Neural cell (in vitro differentiated cells): ENCODE results near the gene FAM163A. TPM values are rescaled to one million over a fixed set of nuclear protein-coding genes. Genes with fewer than 3 reads are reported as not detected.

Experiments used
- H2AFZ ChIP-seq: fragments of 200-600, 300-800 bp; sonication (generic), shearing (Covaris generic); 2 replicates; pipeline ENCODE4 v1.6.0; 2014; ENCODE audit warnings: low read depth, mild to moderate bottlenecking, antibody characterized with exemption, low read length, moderate library complexity
- H3F3A ChIP-seq: fragments of 200-600 bp; shearing (Covaris generic); 2 replicates; pipeline ENCODE4 v1.6.1; 2016; ENCODE audit warnings: mild to moderate bottlenecking, moderate library complexity, mixed read lengths, antibody characterized with exemption, low read length; ENCODE audit not compliant: insufficient read depth, poor library complexity, severe bottlenecking
- H3K27ac ChIP-seq: fragments of 200-600, 300-800 bp; sonication (generic), shearing (Covaris generic); 2 replicates; pipeline ENCODE4 v1.5.1; 2014; ENCODE audit warnings: mild to moderate bottlenecking, low read length, moderate library complexity
- H3K27me3 ChIP-seq: fragments of 300-800, 200-600 bp; sonication (generic), shearing (Covaris generic); 2 replicates; pipeline ENCODE4 v1.6.0; 2014; ENCODE audit warnings: mild to moderate bottlenecking, low read depth, low read length, moderate library complexity; ENCODE audit not compliant: insufficient read depth
- H3K36me3 ChIP-seq: fragments of 300-800, 200-600 bp; sonication (generic), shearing (Covaris generic); 2 replicates; pipeline ENCODE4 v1.5.1; 2014; ENCODE audit warnings: mild to moderate bottlenecking, antibody characterized with exemption, low read length, moderate library complexity; ENCODE audit not compliant: insufficient read depth
- H3K4me2 ChIP-seq: fragments of 300-800, 200-600 bp; sonication (generic), shearing (Covaris generic); 2 replicates; pipeline ENCODE4 v1.6.0; 2014; ENCODE audit warnings: mild to moderate bottlenecking, low read length
- H3K4me3 ChIP-seq: fragments of 300-800, 200-600 bp; sonication (generic), shearing (Covaris generic); 2 replicates; pipeline ENCODE4 v1.5.1; 2014; ENCODE audit warnings: mild to moderate bottlenecking, low read length, moderate library complexity
- H3K79me2 ChIP-seq: fragments of 200-600 bp; shearing (Covaris generic); replicated peaks from 2 replicates; pipeline ENCODE4 v1.6.0; 2014; ENCODE audit warnings: mild to moderate bottlenecking, low read length, moderate library complexity; ENCODE audit not compliant: insufficient read depth
- H3K9ac ChIP-seq: fragments of 300-800, 200-600 bp; sonication (generic), shearing (Covaris generic); 2 replicates; pipeline ENCODE4 v1.6.1; 2016; ENCODE audit warnings: mild to moderate bottlenecking, low read length, mixed read lengths
- H3K9me2 ChIP-seq: fragments of 200-600 bp; shearing (Covaris generic); 2 replicates; pipeline ENCODE4 v1.6.1; 2016; ENCODE audit warnings: mild to moderate bottlenecking, low read length, mixed read lengths; ENCODE audit not compliant: insufficient read depth
- H3K9me3 ChIP-seq: fragments of 200-600, 300-800 bp; sonication (generic), shearing (Covaris generic); 2 replicates; pipeline ENCODE4 v1.6.1; 2016; ENCODE audit warnings: mild to moderate bottlenecking, mixed run types, low read length, moderate library complexity, mixed read lengths
- H4K20me1 ChIP-seq: fragments of 200-600 bp; shearing (Covaris generic); 2 replicates; pipeline ENCODE4 v1.6.1; 2016; ENCODE audit warnings: mild to moderate bottlenecking, mixed run types; ENCODE audit not compliant: insufficient read depth
- EP300 ChIP-seq: fragments of 450-650 bp; conservative IDR thresholded peaks from 2 replicates; pipeline ENCODE4 v1.6.1; 2014; ENCODE audit warnings: antibody characterized with exemption, mild to moderate bottlenecking, moderate library complexity; ENCODE audit not compliant: poor library complexity, severe bottlenecking
- EZH2 ChIP-seq: fragments of 200-600, 300-800 bp; shearing (Covaris generic), sonication (generic); IDR thresholded peaks from 2 replicates; pipeline ENCODE4 v1.6.1; 2014; ENCODE audit warnings: antibody characterized with exemption, low read length, borderline replicate concordance, mild to moderate bottlenecking; ENCODE audit not compliant: insufficient read depth, poor library complexity, severe bottlenecking
- MXI1 ChIP-seq: fragments of 450-650 bp; conservative IDR thresholded peaks from 2 replicates; pipeline ENCODE4 v1.6.1; 2014; ENCODE audit warnings: antibody characterized with exemption, mild to moderate bottlenecking; ENCODE audit not compliant: poor library complexity, severe bottlenecking
- POLR2AphosphoS5 ChIP-seq: IDR thresholded peaks from 2 replicates; pipeline ENCODE4 v1.6.1; 2012
- RAD21 ChIP-seq: fragments of 450-650 bp; conservative IDR thresholded peaks from 2 replicates; pipeline ENCODE4 v1.6.1; 2014; ENCODE audit warnings: antibody characterized with exemption, mild to moderate bottlenecking, moderate library complexity
- SMC3 ChIP-seq: fragments of 450-650 bp; conservative IDR thresholded peaks from 2 replicates; pipeline ENCODE4 v1.6.1; 2014; ENCODE audit warnings: antibody characterized with exemption, mild to moderate bottlenecking, moderate library complexity; ENCODE audit not compliant: poor library complexity
- TAF1 ChIP-seq: IDR thresholded peaks from 2 replicates; pipeline ENCODE4 v1.6.1; 2012; ENCODE audit warnings: low read depth
- polyA plus RNA-seq: library from polyadenylated mRNA; depleted of rRNA; stranded (reverse); fragments of >200 nt; gene quantifications from 2 replicates; pipeline ENCODE4 v1.2.3, GENCODE V29; 2014
- TF ChIP-seq, protein P1 (sequence below): IDR thresholded peaks from 2 replicates; pipeline ENCODE4 v1.6.1; 2012; ENCODE audit warnings: borderline replicate concordance
- TF ChIP-seq, protein P2 (sequence below): fragments of 450-650 bp; IDR thresholded peaks from 2 replicates; pipeline ENCODE4 v1.5.1; 2014; ENCODE audit warnings: antibody characterized with exemption, mild to moderate bottlenecking, moderate library complexity; ENCODE audit not compliant: poor library complexity, severe bottlenecking

The FAM163A gene
- polyA plus RNA-seq, 1 donor from 2014 or later: 0.21 TPM

DNA sequence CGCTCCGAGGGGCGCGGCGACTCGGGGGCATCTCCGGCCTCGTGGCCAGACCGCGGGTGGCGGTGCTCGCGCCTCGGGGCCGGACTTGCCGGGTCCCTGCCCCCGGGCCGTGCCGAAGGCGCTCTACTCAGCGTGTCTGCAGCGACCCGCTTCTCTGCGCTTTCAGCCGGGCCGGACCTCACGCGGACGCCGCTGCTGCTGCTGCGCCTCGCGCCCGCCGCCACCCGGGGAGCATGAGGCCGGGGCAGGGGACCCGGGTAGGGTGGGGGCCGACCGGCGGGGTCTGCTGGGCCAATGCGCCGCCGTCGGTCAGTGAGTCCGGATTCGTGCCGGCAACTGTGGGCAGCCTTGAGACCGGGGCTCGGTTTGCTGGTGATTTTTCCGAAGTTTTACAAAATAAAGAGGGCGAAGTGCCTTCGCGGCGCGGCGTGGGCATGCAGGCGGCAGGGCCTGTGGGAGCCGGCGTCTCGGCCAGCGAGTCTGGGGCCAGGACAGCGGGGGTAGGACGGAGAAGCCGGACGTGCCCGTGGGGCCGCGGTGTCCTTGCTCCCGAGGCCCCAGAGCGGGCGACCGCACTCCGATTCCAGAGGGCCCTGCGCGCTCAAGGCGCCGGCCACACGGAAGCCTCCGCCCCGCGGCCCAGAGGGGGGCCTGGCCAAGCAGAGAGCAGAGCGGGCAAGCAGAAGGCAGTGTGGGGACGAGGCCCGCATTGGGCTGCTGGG lies 749 bp downstream of the FAM163A start:
- Histone ChIP-seq H3K9me3 (peaks cover 8% of the 10 kb centered on the region), H3K4me3 (peak overlapping the region; percentile 73), H3K79me2 (no peaks in the 10 kb centered on the region), H3K27me3 (peaks cover 73% of the 10 kb centered on the region), H3K9me2 (no peaks in the 10 kb centered on the region), H2AFZ (no peak overlapping the region), H3K27ac (no peak overlapping the region), H3F3A (no peaks in the 10 kb centered on the region), H3K4me2 (peak overlapping the region; percentile 25), H3K36me3 (no peaks in the 10 kb centered on the region), H4K20me1 (no peaks in the 10 kb centered on the region), H3K9ac (peak overlapping the region; percentile 42)
- TF ChIP-seq, protein P1, sequence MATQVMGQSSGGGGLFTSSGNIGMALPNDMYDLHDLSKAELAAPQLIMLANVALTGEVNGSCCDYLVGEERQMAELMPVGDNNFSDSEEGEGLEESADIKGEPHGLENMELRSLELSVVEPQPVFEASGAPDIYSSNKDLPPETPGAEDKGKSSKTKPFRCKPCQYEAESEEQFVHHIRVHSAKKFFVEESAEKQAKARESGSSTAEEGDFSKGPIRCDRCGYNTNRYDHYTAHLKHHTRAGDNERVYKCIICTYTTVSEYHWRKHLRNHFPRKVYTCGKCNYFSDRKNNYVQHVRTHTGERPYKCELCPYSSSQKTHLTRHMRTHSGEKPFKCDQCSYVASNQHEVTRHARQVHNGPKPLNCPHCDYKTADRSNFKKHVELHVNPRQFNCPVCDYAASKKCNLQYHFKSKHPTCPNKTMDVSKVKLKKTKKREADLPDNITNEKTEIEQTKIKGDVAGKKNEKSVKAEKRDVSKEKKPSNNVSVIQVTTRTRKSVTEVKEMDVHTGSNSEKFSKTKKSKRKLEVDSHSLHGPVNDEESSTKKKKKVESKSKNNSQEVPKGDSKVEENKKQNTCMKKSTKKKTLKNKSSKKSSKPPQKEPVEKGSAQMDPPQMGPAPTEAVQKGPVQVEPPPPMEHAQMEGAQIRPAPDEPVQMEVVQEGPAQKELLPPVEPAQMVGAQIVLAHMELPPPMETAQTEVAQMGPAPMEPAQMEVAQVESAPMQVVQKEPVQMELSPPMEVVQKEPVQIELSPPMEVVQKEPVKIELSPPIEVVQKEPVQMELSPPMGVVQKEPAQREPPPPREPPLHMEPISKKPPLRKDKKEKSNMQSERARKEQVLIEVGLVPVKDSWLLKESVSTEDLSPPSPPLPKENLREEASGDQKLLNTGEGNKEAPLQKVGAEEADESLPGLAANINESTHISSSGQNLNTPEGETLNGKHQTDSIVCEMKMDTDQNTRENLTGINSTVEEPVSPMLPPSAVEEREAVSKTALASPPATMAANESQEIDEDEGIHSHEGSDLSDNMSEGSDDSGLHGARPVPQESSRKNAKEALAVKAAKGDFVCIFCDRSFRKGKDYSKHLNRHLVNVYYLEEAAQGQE: no peak
- peak; percentile 47 for TF ChIP-seq EZH2
- TF ChIP-seq POLR2AphosphoS5: no peak
- no peak for TF ChIP-seq TAF1
- no peak for TF ChIP-seq EP300

DNA sequence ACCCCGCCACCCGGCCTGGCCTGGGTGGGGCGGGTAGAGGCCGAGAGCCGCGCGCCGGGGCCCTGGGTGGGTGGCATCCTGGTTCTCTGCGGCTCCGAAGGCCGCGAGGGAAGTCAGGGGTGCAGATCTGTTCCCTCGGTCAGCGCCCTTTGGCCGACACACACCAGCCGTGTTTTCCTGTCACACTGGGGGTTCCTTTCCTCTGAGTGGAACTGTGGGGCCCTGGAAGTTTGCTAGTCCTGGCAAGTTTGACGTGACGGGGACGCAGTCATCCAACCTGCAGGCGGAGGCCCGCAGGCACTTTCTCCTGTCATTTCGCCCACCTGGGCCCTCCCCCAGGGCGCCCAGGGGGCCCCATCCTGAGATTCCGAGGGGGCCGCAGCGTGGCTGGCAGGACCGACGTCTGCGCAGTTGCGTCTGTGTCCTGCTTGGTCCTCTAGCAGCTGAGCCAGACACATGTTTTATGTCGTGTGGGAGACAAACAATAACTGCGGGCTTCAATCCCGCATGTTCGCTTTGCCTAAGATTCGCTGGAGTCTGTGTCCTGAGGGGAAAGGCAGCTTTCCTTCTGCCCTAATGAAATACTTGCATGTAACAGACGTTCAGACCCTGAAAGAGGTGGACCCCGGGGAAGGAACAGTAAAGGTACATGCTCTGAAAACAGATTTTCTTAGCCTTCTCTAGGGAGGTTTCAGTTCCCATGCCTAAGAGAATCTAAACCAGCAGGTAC lies 1.5 kb downstream of the FAM163A start:
- Histone ChIP-seq H3K9me3 (peaks cover 8% of the 10 kb centered on the region), H2AFZ (no peak overlapping the region), H4K20me1 (no peaks in the 10 kb centered on the region), H3F3A (no peaks in the 10 kb centered on the region), H3K79me2 (no peaks in the 10 kb centered on the region), H3K27me3 (peaks cover 73% of the 10 kb centered on the region), H3K4me3 (peak overlapping the region; percentile 73), H3K36me3 (no peaks in the 10 kb centered on the region), H3K9me2 (no peaks in the 10 kb centered on the region), H3K27ac (no peak overlapping the region), H3K4me2 (no peak overlapping the region), H3K9ac (no peak overlapping the region)
- TF ChIP-seq MXI1: no peak
- no peak for TF ChIP-seq EZH2
- TF ChIP-seq, protein P1: no peak
- TF ChIP-seq EP300: no peak
- TF ChIP-seq, protein P2, sequence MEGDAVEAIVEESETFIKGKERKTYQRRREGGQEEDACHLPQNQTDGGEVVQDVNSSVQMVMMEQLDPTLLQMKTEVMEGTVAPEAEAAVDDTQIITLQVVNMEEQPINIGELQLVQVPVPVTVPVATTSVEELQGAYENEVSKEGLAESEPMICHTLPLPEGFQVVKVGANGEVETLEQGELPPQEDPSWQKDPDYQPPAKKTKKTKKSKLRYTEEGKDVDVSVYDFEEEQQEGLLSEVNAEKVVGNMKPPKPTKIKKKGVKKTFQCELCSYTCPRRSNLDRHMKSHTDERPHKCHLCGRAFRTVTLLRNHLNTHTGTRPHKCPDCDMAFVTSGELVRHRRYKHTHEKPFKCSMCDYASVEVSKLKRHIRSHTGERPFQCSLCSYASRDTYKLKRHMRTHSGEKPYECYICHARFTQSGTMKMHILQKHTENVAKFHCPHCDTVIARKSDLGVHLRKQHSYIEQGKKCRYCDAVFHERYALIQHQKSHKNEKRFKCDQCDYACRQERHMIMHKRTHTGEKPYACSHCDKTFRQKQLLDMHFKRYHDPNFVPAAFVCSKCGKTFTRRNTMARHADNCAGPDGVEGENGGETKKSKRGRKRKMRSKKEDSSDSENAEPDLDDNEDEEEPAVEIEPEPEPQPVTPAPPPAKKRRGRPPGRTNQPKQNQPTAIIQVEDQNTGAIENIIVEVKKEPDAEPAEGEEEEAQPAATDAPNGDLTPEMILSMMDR: no peak
- no peak for TF ChIP-seq POLR2AphosphoS5
- TF ChIP-seq TAF1: no peak
- TF ChIP-seq SMC3: no peak
- TF ChIP-seq RAD21: no peak
